Upper lobe of left lung (tissue), 6 donors: ENCODE data around the gene MAML1. TPM values are rescaled to one million over a fixed set of nuclear protein-coding genes. Genes with fewer than 3 reads are reported as not detected.

ENCODE experiments used
- ATAC-seq, 2 donors: fragments of 200-7000 bp; cut with Tn5 transposase; one replicate each; pipeline ENCODE4 v1.9.1; 2022; ENCODE audit warnings: mild to moderate bottlenecking in 2 of 2, moderate library complexity in 2 of 2; ENCODE audit not compliant: low FRiP score in 2 of 2
- DNase-seq, 2 donors: peaks; one replicate each; pipeline ENCODE4 v3.0.0-alpha.2; 2019 to 2020
- H3K27ac ChIP-seq, 4 donors: fragments of 200-600 bp; sonication (generic); one replicate each; pipeline ENCODE4 v1.5.1; 2016 to 2019
- H3K27me3 ChIP-seq, 4 donors: fragments of 200-600 bp; sonication (generic); one replicate each; pipeline ENCODE4 v1.5.1; 2017 to 2019
- H3K36me3 ChIP-seq, 4 donors: fragments of 200-600 bp; sonication (generic); one replicate each; pipeline ENCODE4 v1.5.1; 2016 to 2019
- H3K4me1 ChIP-seq, 4 donors: fragments of 200-600 bp; sonication (generic); one replicate each; pipeline ENCODE4 v1.5.1; 2018 to 2019
- H3K4me3 ChIP-seq, 4 donors: fragments of 200-600 bp; sonication (generic); one replicate each; pipeline ENCODE4 v1.5.1; 2017 to 2019; ENCODE audit warnings: mild to moderate bottlenecking in 2 of 4, moderate library complexity in 1 of 4
- H3K9me3 ChIP-seq, 4 donors: fragments of 200-600 bp; sonication (generic); one replicate each; pipeline ENCODE4 v1.5.1; 2018 to 2019
- EP300 ChIP-seq, 4 donors: sonication (generic); formaldehyde crosslinking; IDR thresholded peaks; one replicate each; pipeline ENCODE4 v1.5.1; 2017; ENCODE audit warnings: antibody characterized with exemption in 4 of 4, control low read depth in 2 of 4
- POLR2A ChIP-seq, 4 donors: fragments of 450-650 bp; IDR thresholded peaks; one replicate each; pipeline ENCODE4 v1.5.1; 2016 to 2017; ENCODE audit warnings: antibody characterized with exemption in 4 of 4, mild to moderate bottlenecking in 2 of 4
- POLR2AphosphoS5 ChIP-seq, 2 donors: sonication (generic); formaldehyde crosslinking; IDR thresholded peaks; one replicate each; pipeline ENCODE4 v1.5.1; 2017; ENCODE audit warnings: antibody characterized with exemption in 2 of 2
- WGBS, 2 donors: methylation state at CpG; one replicate each; pipeline ENCODE4 v1.1.5; 2017 to 2018; 5-methylcytosine and 5-hydroxymethylcytosine counted together
- total RNA-seq, 6 donors: library from RNA; depleted of rRNA in 4 of 6; stranded (reverse); fragments of >200 nt in 4 of 6; gene quantifications; one replicate each; pipeline versions ENCODE4 v1.1.0 to v1.2.1, GENCODE V29; 2016 to 2021
- TF ChIP-seq, protein P1 (sequence below), 6 experiments: fragments of 450-650 bp in 4 of 6; fragments of 200-600 bp in 2 of 6; sonication (generic) in 2 of 6; IDR thresholded peaks; one replicate each; pipeline ENCODE4 v1.5.1; 2016 to 2019; ENCODE audit warnings: antibody characterized with exemption in 6 of 6
- donor health status: DM: no; HTN: no; CAD: no; lungs with moderate emphysema.
- donor health status: DM: no; HTN: yes; CAD: no; lungs with severe emphysema.

MAML1 gene
- total RNA-seq, 6 donors from 2014 or later: 22.5 to 59.7 (median 26.7) TPM

DNA sequence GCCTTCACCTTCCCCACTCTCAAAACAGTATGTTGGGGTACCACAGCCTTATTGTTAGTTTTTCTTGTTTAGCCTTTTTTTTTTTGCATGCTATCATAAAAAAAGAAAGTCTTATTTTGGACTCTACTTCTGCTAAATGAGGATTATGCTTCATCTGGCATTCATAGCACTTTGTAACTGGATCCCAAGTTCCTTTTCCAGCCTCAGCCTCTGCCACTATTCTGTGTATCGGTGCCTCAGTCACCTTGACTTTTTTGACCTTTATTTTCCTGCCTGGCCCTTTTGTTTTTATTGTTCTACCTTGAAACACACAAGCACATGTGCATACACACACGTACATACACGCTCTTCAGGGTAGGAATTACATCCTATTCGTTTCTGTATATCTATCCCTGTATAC lies 8.5 kb upstream of the MAML1 start:
- Histone ChIP-seq H3K4me3 (no peak overlapping the region), H3K4me1 (peaks cover 0 to 9% (median 0%) of the 10 kb centered on the region in 4 donors), H3K27me3 (no peaks in the 10 kb centered on the region), H3K9me3 (no peaks in the 10 kb centered on the region), H3K36me3 (peaks cover 63 to 100% (median 95%) of the 10 kb centered on the region in 4 donors), H3K27ac (no peak overlapping the region)
- 94 to 95% methylated on average over 4 of the region's 4 CpGs for WGBS, 2 donors
- ATAC-seq: no peak
- no peak for TF ChIP-seq POLR2AphosphoS5 (IDR thresholded peaks at IDR 0.05)
- TF ChIP-seq, protein P1, sequence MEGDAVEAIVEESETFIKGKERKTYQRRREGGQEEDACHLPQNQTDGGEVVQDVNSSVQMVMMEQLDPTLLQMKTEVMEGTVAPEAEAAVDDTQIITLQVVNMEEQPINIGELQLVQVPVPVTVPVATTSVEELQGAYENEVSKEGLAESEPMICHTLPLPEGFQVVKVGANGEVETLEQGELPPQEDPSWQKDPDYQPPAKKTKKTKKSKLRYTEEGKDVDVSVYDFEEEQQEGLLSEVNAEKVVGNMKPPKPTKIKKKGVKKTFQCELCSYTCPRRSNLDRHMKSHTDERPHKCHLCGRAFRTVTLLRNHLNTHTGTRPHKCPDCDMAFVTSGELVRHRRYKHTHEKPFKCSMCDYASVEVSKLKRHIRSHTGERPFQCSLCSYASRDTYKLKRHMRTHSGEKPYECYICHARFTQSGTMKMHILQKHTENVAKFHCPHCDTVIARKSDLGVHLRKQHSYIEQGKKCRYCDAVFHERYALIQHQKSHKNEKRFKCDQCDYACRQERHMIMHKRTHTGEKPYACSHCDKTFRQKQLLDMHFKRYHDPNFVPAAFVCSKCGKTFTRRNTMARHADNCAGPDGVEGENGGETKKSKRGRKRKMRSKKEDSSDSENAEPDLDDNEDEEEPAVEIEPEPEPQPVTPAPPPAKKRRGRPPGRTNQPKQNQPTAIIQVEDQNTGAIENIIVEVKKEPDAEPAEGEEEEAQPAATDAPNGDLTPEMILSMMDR (IDR thresholded peaks at IDR 0.05): no peak
- TF ChIP-seq POLR2A (IDR thresholded peaks at IDR 0.05): no peak
- no peak for TF ChIP-seq EP300 (IDR thresholded peaks at IDR 0.05)
- no peak for DNase-seq

DNA sequence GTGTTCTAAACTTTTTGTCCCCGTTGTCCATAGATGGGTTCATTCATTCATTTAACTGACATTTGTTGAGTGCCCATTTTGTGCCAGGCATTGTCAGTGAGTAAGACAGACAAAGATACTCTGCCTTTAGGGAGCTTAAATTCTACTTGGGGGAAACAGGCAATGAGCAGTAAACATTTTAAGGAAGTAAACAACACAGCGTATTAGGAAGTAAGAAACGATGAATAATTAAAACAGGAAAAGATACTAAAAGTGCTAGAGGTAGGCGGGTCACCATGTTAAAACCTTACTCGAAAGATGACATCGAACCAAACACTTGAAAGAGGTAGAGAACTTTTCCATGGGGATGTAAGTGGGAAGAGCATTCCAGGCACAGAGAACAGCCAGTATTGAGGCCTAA lies 5.5 kb upstream of the MAML1 start:
- 60 to 67% methylated on average over 6 of the region's 6 CpGs for WGBS, 2 donors
- no peaks in the 10 kb centered on the region for H3K9me3 ChIP-seq
- TF ChIP-seq EP300 (IDR thresholded peaks at IDR 0.05): no peak
- TF ChIP-seq, protein P1 (IDR thresholded peaks at IDR 0.05): no peak
- no peak for TF ChIP-seq POLR2AphosphoS5 (IDR thresholded peaks at IDR 0.05)
- no peak for TF ChIP-seq POLR2A (IDR thresholded peaks at IDR 0.05)
- peaks cover 8 to 18% (median 9%) of the 10 kb centered on the region in 4 donors for H3K4me1 ChIP-seq
- DNase-seq (no peak), ATAC-seq (no peak)
- H3K4me3 ChIP-seq: no peak overlapping the region
- H3K27me3 ChIP-seq: no peaks in the 10 kb centered on the region
- peaks cover 51 to 89% (median 77%) of the 10 kb centered on the region in 4 donors for H3K36me3 ChIP-seq
- peak overlapping the region in 2 of 4 donors; percentile 44 to 49 for H3K27ac ChIP-seq

DNA sequence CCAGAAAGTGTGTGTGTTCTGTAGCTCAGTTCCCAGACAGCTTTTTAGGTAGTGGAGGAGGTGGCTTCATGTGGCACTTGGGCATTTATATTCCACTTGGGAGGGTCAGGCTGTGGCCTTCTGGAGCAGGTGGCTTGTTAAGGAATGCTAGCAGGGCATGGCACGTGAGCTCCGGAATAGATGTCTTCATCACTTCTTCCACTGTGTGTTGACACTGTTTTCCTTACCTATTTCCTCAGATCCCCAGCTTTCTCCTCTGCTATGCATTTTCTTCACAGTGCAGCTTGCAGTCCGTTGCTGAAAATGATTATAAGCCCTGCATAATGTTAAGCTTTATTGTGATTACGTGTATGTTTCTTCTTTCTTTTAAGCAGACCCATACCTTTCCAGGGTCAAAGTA lies 3.3 kb upstream of the MAML1 start:
- Histone ChIP-seq H3K4me3 (no peak overlapping the region), H3K27ac (no peak overlapping the region), H3K27me3 (no peaks in the 10 kb centered on the region), H3K36me3 (peaks cover 35 to 67% (median 55%) of the 10 kb centered on the region in 4 donors), H3K9me3 (no peaks in the 10 kb centered on the region), H3K4me1 (peaks cover 13 to 24% (median 16%) of the 10 kb centered on the region in 4 donors)
- DNase-seq (no peak), ATAC-seq (no peak)
- TF ChIP-seq POLR2A (IDR thresholded peaks at IDR 0.05): no peak
- TF ChIP-seq, protein P1 (IDR thresholded peaks at IDR 0.05): no peak
- no peak for TF ChIP-seq EP300 (IDR thresholded peaks at IDR 0.05)
- TF ChIP-seq POLR2AphosphoS5 (IDR thresholded peaks at IDR 0.05): no peak
- WGBS, 2 donors: 79 to 87% methylated on average over 4 of the region's 4 CpGs

DNA sequence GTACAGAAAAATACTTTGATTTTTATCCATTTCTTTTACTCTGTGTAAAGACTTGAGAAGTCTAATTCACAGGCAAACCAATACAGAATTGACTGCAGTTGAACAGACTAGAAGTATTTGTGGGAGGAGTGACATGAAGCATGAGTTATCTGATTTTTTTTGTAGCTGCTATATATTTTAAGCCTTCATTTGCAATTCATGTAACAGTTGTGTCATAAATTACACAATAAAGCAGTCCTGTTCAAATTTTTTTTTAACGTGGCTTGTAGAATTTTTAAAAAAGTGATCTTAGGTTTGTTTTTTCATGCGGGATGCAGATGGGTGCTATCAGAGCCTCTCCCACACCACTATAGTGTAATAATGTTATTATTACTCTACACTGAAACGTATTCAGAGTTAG lies 2.9 kb upstream of the MAML1 start:
- TF ChIP-seq, protein P1 (IDR thresholded peaks at IDR 0.05): no peak
- no peak for TF ChIP-seq EP300 (IDR thresholded peaks at IDR 0.05)
- no peak for TF ChIP-seq POLR2AphosphoS5 (IDR thresholded peaks at IDR 0.05)
- no peak for TF ChIP-seq POLR2A (IDR thresholded peaks at IDR 0.05)
- Histone ChIP-seq H3K4me1 (peaks cover 17 to 28% (median 20%) of the 10 kb centered on the region in 4 donors), H3K9me3 (no peaks in the 10 kb centered on the region), H3K4me3 (no peak overlapping the region), H3K27me3 (no peaks in the 10 kb centered on the region), H3K27ac (peak overlapping the region in 1 of 4 donors; percentile 6), H3K36me3 (peaks cover 31 to 62% (median 51%) of the 10 kb centered on the region in 4 donors)
- ATAC-seq (no peak), DNase-seq (no peak)
- WGBS, 2 donors: 71 to 83% methylated on average over 3 of the region's 3 CpGs

DNA sequence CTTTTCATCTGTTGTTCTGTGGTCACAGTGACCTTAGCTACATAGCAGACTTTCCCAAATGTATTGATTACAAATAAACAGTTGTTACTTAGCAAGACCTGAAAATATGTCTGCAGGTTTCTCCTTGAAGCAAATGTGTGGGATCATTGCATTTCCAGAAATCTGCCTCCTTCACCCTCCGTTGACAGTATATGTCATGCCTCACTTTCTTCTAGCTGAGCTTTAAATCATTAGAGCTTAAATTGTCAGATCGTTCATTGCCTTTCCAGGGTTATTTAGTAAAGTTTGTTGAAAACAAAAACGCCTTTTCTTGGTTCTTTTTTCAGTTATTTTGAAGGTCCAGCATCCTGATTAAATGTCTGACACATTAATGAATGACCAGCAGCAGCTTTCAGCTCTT lies 2.3 kb upstream of the MAML1 start:
- peaks cover 25 to 56% (median 45%) of the 10 kb centered on the region in 4 donors for H3K36me3 ChIP-seq
- DNase-seq (no peak), ATAC-seq (no peak)
- no peaks in the 10 kb centered on the region for H3K9me3 ChIP-seq
- no peak overlapping the region for H3K27ac ChIP-seq
- 80 to 88% methylated on average over 3 of the region's 3 CpGs for WGBS, 2 donors
- H3K4me3 ChIP-seq: no peak overlapping the region
- TF ChIP-seq, protein P1 (IDR thresholded peaks at IDR 0.05): no peak
- TF ChIP-seq POLR2AphosphoS5 (IDR thresholded peaks at IDR 0.05) (no peak), EP300 (IDR thresholded peaks at IDR 0.05) (no peak), POLR2A (IDR thresholded peaks at IDR 0.05) (no peak)
- H3K27me3 ChIP-seq: no peaks in the 10 kb centered on the region
- H3K4me1 ChIP-seq: peaks cover 23 to 33% (median 25%) of the 10 kb centered on the region in 4 donors
